ENCODE measurements around the gene PREX1.

PREX1 gene

GRCh38 chr20:48809673-48810072 is 18.1 kb downstream of the PREX1 start:
- no peak overlapping the region for H3K4me3 ChIP-seq (replicated peaks; ENCODE audit: low read depth, low read length)
- TF ChIP-seq, protein P1, sequence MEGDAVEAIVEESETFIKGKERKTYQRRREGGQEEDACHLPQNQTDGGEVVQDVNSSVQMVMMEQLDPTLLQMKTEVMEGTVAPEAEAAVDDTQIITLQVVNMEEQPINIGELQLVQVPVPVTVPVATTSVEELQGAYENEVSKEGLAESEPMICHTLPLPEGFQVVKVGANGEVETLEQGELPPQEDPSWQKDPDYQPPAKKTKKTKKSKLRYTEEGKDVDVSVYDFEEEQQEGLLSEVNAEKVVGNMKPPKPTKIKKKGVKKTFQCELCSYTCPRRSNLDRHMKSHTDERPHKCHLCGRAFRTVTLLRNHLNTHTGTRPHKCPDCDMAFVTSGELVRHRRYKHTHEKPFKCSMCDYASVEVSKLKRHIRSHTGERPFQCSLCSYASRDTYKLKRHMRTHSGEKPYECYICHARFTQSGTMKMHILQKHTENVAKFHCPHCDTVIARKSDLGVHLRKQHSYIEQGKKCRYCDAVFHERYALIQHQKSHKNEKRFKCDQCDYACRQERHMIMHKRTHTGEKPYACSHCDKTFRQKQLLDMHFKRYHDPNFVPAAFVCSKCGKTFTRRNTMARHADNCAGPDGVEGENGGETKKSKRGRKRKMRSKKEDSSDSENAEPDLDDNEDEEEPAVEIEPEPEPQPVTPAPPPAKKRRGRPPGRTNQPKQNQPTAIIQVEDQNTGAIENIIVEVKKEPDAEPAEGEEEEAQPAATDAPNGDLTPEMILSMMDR (IDR thresholded peaks at IDR 0.05; ENCODE audit: insufficient read depth, low read length, poor library complexity, severe bottlenecking) = no peak
- no peaks in the 10 kb centered on the region for H3K27me3 ChIP-seq (replicated peaks; ENCODE audit: control insufficient read depth, insufficient read depth, low read length)
- H3K36me3 ChIP-seq (ENCODE audit: control insufficient read depth, insufficient read depth, low read length) = peaks cover 8% of the 10 kb centered on the region
- DNase-seq (ENCODE audit: extremely low read depth, insufficient read length) = no peak

DNA sequence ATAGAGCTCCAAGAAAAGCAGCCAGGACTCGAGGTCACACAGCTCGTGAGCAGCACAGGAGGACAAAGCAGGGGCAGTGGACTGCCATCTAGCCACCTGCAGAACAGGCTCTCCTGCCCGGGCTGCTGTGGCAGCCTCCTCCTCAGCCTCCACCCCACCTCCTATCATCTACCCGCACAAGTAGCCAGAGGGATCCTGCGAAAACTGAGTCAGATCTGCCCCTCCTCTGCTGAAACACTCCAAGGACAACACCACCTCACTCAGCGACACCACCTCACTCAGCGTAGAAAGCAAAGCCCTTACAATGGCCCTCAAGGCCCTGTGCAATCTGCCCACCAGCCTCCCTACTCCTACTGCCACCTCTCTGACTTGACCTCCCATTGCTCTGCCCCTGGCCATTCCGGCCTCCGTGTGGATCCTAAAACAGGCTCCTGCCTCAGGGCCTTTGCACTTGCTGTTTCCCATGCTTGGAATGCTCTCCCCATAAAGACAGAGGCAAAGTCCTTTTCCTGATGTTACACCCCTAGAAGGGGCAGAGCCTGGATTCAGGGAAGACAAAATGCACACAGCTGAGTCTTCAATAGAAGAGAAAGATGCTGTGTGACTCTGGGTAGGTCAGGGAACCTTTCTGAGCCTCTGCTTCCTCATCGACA is 19.3 kb downstream of the PREX1 start:
- Histone ChIP-seq H3K36me3 (ENCODE audit: control insufficient read depth, insufficient read depth, low read length) (peaks cover 8% of the 10 kb centered on the region), H3K27me3 (replicated peaks; ENCODE audit: control insufficient read depth, insufficient read depth, low read length) (no peaks in the 10 kb centered on the region), H3K4me3 (replicated peaks; ENCODE audit: low read depth, low read length) (no peak overlapping the region)
- TF ChIP-seq, protein P1 (IDR thresholded peaks at IDR 0.05; ENCODE audit: insufficient read depth, low read length, poor library complexity, severe bottlenecking) = no peak
- DNase-seq (ENCODE audit: extremely low read depth, insufficient read length) = no peak

DNA sequence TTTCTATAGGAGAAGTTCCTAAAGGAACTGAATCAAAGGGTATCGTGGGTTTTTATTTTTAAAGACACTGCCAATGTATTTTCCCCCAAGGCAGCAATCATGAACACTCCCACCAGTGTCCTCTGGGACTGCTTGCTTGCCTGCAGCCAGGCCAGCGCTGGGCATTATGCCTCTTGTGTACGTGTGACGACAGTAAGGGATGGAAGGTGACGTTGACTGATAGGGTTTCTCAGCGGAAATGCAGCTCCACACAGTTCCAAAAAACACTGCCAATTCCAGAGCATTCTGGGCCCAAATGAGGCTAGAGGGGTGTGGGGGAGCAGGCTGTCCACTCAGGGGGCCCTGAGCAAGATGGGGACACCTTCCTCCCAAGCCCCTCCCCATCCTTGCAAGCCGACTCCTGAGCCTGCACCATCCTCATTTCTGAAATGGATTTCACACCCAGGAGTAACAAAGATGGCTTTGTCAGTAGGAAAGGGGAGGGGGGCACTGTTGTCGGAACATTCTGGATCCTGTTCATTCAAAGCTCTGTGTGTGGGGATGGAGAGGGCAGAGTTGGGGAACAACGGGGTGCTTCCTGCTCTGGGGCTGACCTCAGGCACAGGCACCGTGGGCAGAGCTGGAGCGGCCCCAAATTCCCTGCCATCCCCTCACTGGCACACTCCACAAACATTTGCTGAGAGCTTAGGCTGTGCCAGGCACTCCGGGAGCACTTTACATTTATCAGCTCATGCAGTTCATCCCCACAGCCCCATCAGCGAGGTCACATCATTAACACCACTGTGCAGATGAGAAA is 20.0 kb downstream of the PREX1 start:
- Histone ChIP-seq H3K4me3 (replicated peaks; ENCODE audit: low read depth, low read length) (no peak overlapping the region), H3K27me3 (replicated peaks; ENCODE audit: control insufficient read depth, insufficient read depth, low read length) (no peaks in the 10 kb centered on the region), H3K36me3 (ENCODE audit: control insufficient read depth, insufficient read depth, low read length) (peaks cover 6% of the 10 kb centered on the region)
- DNase-seq (ENCODE audit: extremely low read depth, insufficient read length) = no peak
- TF ChIP-seq, protein P1 (IDR thresholded peaks at IDR 0.05; ENCODE audit: insufficient read depth, low read length, poor library complexity, severe bottlenecking) = no peak

GRCh38 chr20:48807051-48807450 is 20.7 kb downstream of the PREX1 start:
- DNase-seq (ENCODE audit: extremely low read depth, insufficient read length) = no peak
- H3K36me3 ChIP-seq (ENCODE audit: control insufficient read depth, insufficient read depth, low read length) = peaks cover 6% of the 10 kb centered on the region
- no peaks in the 10 kb centered on the region for H3K27me3 ChIP-seq (replicated peaks; ENCODE audit: control insufficient read depth, insufficient read depth, low read length)
- no peak overlapping the region for H3K4me3 ChIP-seq (replicated peaks; ENCODE audit: low read depth, low read length)
- TF ChIP-seq, protein P1 (IDR thresholded peaks at IDR 0.05; ENCODE audit: insufficient read depth, low read length, poor library complexity, severe bottlenecking) = no peak

- Histone ChIP-seq H3K4me3 (replicated peaks; ENCODE audit: low read depth, low read length) (no peak overlapping the region), H3K36me3 (ENCODE audit: control insufficient read depth, insufficient read depth, low read length) (peaks cover 6% of the 10 kb centered on the region), H3K27me3 (replicated peaks; ENCODE audit: control insufficient read depth, insufficient read depth, low read length) (no peaks in the 10 kb centered on the region)
- DNase-seq (ENCODE audit: extremely low read depth, insufficient read length) = no peak
- TF ChIP-seq, protein P1 (IDR thresholded peaks at IDR 0.05; ENCODE audit: insufficient read depth, low read length, poor library complexity, severe bottlenecking) = no peak
Observed at GRCh38 chr20:48805716-48806115, 22.1 kb downstream of the PREX1 start.
